Esophagus muscularis mucosa (tissue), 4 donors: ENCODE measurements around the gene CHRDL1. TPM values are rescaled to one million over a fixed set of nuclear protein-coding genes. Genes with fewer than 3 reads are reported as not detected.

ENCODE experiments used
- DNase-seq: peaks from one replicate; pipeline ENCODE4 v3.0.0-alpha.2; 2017; ENCODE audit errors: extremely low spot score
- H3K27ac ChIP-seq, 4 donors: fragments of 200-600 bp; sonication (generic); replicated peaks in 1 of 4; 1 replicate in 3 of 4; 2 replicates in 1 of 4; pipeline ENCODE4 v1.5.1; 2016 to 2019; ENCODE audit warnings: mild to moderate bottlenecking in 1 of 4
- H3K27me3 ChIP-seq, 4 donors: fragments of 200-600 bp; sonication (generic); one replicate each; pipeline versions ENCODE4 v1.5.1 to v1.6.0; 2016 to 2019
- H3K36me3 ChIP-seq, 4 donors: fragments of 200-600 bp; sonication (generic); one replicate each; pipeline ENCODE4 v1.5.1; 2016 to 2019
- H3K4me1 ChIP-seq, 4 donors: fragments of 200-600 bp; sonication (generic); one replicate each; pipeline ENCODE4 v1.5.1; 2016 to 2019
- H3K4me3 ChIP-seq, 4 donors: fragments of 200-600 bp; sonication (generic); 1 replicate in 2 of 4; 2 replicates in 2 of 4; pipeline ENCODE4 v1.5.1; 2016 to 2019; ENCODE audit warnings: mild to moderate bottlenecking in 4 of 4, moderate library complexity in 1 of 4
- H3K9me3 ChIP-seq, 4 donors: fragments of 200-600 bp; sonication (generic); 1 replicate in 3 of 4; 2 replicates in 1 of 4; pipeline ENCODE4 v1.5.1; 2016 to 2019
- EP300 ChIP-seq: sonication (generic); formaldehyde crosslinking; IDR thresholded peaks from one replicate; pipeline ENCODE4 v1.6.1; 2017; ENCODE audit warnings: antibody characterized with exemption
- POLR2A ChIP-seq: fragments of 450-650 bp; IDR thresholded peaks from one replicate; pipeline ENCODE4 v1.6.1; 2017; ENCODE audit warnings: antibody characterized with exemption, moderate library complexity, mild to moderate bottlenecking, low read depth
- POLR2AphosphoS5 ChIP-seq, 2 donors: sonication (generic); formaldehyde crosslinking; IDR thresholded peaks; one replicate each; pipeline ENCODE4 v1.6.1; 2017; ENCODE audit warnings: antibody characterized with exemption in 2 of 2
- WGBS: methylation state at CpG from one replicate; pipeline ENCODE4 v1.1.5; 2018; 5-methylcytosine and 5-hydroxymethylcytosine counted together
- intact Hi-C: fragments of 100-400 bp; cut with DNase I; formaldehyde crosslinking; loops from one replicate; pipeline ENCODE4 v1.15.1; 2023
- total RNA-seq, 4 donors: library from RNA; depleted of rRNA; stranded (reverse); fragments of >200 nt; gene quantifications; one replicate each; pipeline versions ENCODE4 v1.1.0 to v1.2.1, GENCODE V29; 2016
- TF ChIP-seq, protein P1 (sequence below), 3 experiments: fragments of 200-600 bp in 2 of 3; fragments of 450-650 bp in 1 of 3; sonication (generic) in 2 of 3; IDR thresholded peaks; one replicate each; pipeline ENCODE4 v1.5.1; 2017 to 2019; ENCODE audit warnings: antibody characterized with exemption in 3 of 3, mild to moderate bottlenecking in 2 of 3, moderate library complexity in 1 of 3

Gene CHRDL1
- total RNA-seq, 4 donors from 2014 or later = 202 to 346 (median 222) TPM

DNA sequence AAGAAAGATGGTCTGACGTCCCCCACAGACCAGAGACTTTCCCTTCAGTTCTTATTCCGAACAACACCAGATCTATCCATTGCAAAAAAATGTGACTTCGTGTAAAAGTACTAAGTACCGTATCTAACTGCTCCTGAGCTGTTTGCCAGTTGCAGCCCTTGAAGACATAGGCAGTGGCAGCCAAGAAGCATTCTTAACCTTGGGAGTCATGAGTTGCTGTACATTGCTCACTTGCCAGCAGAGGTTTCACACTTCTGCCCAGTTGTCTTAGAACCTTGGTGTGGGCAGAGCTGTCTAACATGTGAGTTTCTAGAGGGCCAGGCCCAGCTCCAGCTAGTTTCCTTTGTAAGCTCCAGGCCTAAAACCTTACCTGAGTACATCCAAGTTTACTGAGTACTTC is 10.5 kb upstream of the CHRDL1 start:
- no peak for DNase-seq

DNA sequence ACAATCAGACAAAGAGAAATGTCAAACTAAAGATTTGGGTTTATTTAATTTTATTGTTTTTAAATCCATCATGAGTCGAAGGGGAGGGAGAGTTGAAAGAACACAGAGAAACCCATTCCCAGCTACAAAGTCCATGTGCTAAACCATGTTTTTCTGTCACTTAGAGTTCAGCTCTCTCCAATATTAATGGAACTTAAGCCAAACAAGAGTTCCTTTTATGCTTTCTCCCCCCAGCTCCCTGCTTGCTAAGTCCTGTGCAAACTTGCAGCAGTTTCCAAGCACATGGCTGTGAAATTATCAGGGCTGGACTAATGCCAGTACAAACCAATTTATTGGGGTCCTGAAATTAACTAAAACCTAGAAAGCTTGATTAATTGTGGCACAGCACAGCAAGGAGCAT is 9.7 kb upstream of the CHRDL1 start:
- Histone ChIP-seq H3K36me3 (no peaks in the 10 kb centered on the region), H3K4me1 (peaks cover 0 to 34% (median 28%) of the 10 kb centered on the region in 4 donors), H3K27ac (peak overlapping the region in 2 of 4 donors; percentile 5 to 66), H3K4me3 (no peak overlapping the region), H3K27me3 (no peaks in the 10 kb centered on the region), H3K9me3 (no peaks in the 10 kb centered on the region)
- intact Hi-C loops = no loop called here
- TF ChIP-seq, protein P1, sequence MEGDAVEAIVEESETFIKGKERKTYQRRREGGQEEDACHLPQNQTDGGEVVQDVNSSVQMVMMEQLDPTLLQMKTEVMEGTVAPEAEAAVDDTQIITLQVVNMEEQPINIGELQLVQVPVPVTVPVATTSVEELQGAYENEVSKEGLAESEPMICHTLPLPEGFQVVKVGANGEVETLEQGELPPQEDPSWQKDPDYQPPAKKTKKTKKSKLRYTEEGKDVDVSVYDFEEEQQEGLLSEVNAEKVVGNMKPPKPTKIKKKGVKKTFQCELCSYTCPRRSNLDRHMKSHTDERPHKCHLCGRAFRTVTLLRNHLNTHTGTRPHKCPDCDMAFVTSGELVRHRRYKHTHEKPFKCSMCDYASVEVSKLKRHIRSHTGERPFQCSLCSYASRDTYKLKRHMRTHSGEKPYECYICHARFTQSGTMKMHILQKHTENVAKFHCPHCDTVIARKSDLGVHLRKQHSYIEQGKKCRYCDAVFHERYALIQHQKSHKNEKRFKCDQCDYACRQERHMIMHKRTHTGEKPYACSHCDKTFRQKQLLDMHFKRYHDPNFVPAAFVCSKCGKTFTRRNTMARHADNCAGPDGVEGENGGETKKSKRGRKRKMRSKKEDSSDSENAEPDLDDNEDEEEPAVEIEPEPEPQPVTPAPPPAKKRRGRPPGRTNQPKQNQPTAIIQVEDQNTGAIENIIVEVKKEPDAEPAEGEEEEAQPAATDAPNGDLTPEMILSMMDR (IDR thresholded peaks at IDR 0.05) = no peak
- TF ChIP-seq POLR2AphosphoS5 (IDR thresholded peaks at IDR 0.05) (no peak), EP300 (no peak), POLR2A (no peak)
- DNase-seq = no peak
- 57% methylated on average over 1 of the region's 1 CpG for WGBS

More for the DNA sequence above, 10.5 kb upstream of the CHRDL1 start:
- Histone ChIP-seq H3K9me3 (no peaks in the 10 kb centered on the region), H3K27me3 (no peaks in the 10 kb centered on the region), H3K4me1 (peaks cover 0 to 34% (median 28%) of the 10 kb centered on the region in 4 donors), H3K4me3 (no peak overlapping the region), H3K27ac (peak overlapping the region in 3 of 4 donors; percentile 12 to 66 (median 35)), H3K36me3 (no peaks in the 10 kb centered on the region)
- WGBS = 55% methylated on average over 4 of the region's 4 CpGs
- intact Hi-C loops = no loop called here
- TF ChIP-seq POLR2AphosphoS5 (IDR thresholded peaks at IDR 0.05) = peak in 1 of 2 donors; percentile 32
- TF ChIP-seq POLR2A = no peak

DNA sequence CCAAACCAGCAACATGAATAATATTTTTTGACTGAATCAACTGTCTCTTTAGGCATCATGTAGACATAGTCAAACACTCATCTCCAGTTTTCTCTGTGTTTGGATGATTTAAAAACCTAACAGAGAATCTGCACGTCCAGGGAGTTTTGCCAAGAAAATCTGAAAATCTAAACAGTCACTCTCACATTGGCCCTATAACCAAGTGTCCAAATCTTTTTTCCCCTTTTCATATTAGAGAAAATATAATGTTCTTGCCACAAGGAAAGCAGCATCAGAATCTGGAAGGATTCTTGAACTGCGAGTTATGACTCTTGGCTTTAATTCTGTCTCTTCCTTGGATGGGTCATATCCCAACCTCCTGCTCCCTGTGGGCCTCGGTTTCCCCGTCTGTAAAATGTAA is 8.8 kb upstream of the CHRDL1 start:
- no peaks in the 10 kb centered on the region for H3K9me3 ChIP-seq
- TF ChIP-seq POLR2AphosphoS5 (IDR thresholded peaks at IDR 0.05) = no peak
- no peak for TF ChIP-seq POLR2A
- TF ChIP-seq EP300 = no peak
- TF ChIP-seq, protein P1 (IDR thresholded peaks at IDR 0.05) = no peak
- H3K27me3 ChIP-seq = no peaks in the 10 kb centered on the region
- no peaks in the 10 kb centered on the region for H3K36me3 ChIP-seq
- H3K27ac ChIP-seq = peak overlapping the region; percentile 28 to 66 (median 48)
- 41% methylated on average over 4 of the region's 4 CpGs for WGBS
- intact Hi-C loops = no loop called here
- peaks cover 0 to 34% (median 28%) of the 10 kb centered on the region in 4 donors for H3K4me1 ChIP-seq
- no peak for DNase-seq
- H3K4me3 ChIP-seq = no peak overlapping the region

DNA sequence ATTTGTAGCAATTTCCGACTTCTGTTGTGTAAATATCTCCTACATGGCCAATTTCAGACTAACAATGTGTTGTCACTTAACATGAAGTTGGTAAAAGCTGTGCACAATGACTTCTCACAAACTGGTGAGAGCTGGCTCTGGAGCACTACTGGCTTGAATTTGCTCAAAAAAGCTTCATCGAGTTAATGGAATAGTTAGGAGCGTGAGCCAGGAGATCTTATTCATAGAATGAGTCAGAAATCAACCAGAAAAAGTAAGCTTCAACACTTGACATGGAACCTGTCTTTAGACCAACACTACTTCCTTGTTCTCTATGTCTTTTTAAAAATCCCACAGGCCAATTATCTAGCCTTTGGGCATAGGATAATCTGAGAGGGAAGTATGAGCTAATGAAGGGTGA is 7.9 kb upstream of the CHRDL1 start:
- Histone ChIP-seq H3K4me3 (no peak overlapping the region), H3K27ac (peak overlapping the region; percentile 28 to 66 (median 48)), H3K36me3 (no peaks in the 10 kb centered on the region), H3K4me1 (peaks cover 0 to 34% (median 28%) of the 10 kb centered on the region in 4 donors), H3K27me3 (no peaks in the 10 kb centered on the region), H3K9me3 (no peaks in the 10 kb centered on the region)
- TF ChIP-seq POLR2A (no peak), EP300 (no peak), POLR2AphosphoS5 (IDR thresholded peaks at IDR 0.05) (no peak)
- TF ChIP-seq, protein P1 (IDR thresholded peaks at IDR 0.05) = no peak
- WGBS = 55% methylated on average over 3 of the region's 3 CpGs
- no peak for DNase-seq
- intact Hi-C loops = no loop called here

DNA sequence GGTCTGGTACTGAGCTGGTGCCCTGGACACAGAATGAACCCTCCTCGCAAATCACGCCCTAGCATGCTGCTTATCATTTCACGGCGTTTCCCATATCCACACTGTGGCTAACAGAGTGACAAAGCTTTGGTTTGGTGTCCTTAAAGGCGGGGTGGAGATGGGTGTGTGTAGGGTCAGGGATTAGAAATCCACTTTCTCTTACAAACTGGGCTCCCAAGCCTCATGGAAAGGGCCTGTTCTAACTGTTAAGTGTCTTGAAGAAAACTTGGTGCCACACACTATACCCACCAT is 735 bp upstream of the CHRDL1 start:
- peaks cover 0 to 5% (median 2%) of the 10 kb centered on the region in 4 donors for H3K4me1 ChIP-seq
- DNase-seq = no peak
- 24% methylated on average over 4 of the region's 5 CpGs for WGBS
- no peaks in the 10 kb centered on the region for H3K27me3 ChIP-seq
- no peaks in the 10 kb centered on the region for H3K36me3 ChIP-seq
- H3K4me3 ChIP-seq = peak overlapping the region; percentile 52 to 63 (median 54)
- TF ChIP-seq, protein P1 (IDR thresholded peaks at IDR 0.05) = no peak
- no peak for TF ChIP-seq POLR2A
- no peak for TF ChIP-seq POLR2AphosphoS5 (IDR thresholded peaks at IDR 0.05)
- TF ChIP-seq EP300 = no peak
- no peaks in the 10 kb centered on the region for H3K9me3 ChIP-seq
- intact Hi-C loops = no loop called here
- peak overlapping the region; percentile 55 to 73 (median 61) for H3K27ac ChIP-seq
